ENCODE results near the gene MBOAT1. TPM values are rescaled to one million over a fixed set of nuclear protein-coding genes. Genes with fewer than 3 reads are reported as not detected.

MBOAT1 gene
- total and polyA plus RNA-seq, 2 of the 13 experiments (the other 11 are each of a cell fraction or from before 2014, with no cell fraction given) = not detected

DNA sequence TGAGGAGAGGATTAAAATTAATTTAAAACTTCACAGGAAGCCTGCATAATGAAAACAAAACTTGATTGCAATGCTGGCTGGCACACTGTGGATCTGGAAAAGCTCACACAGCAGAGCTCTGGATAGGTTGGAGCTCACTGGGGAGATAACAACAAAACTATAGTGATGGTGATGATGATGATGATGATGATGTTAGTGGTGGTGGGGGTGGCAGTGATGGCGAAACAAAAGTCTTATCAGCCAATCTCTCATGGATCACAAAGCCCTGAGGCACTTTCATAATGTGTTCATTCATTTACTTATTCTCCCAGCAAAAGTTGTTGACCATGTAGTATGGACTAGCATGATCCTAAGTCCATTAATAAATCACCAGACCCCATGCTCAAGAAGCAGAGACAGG is 152.0 kb downstream of the MBOAT1 start:
- peaks cover 0 to 6% of the 10 kb centered on the region in 2 experiments; a peak in 1 of 5 replicates for H3K27me3 ChIP-seq (ENCODE audit: control insufficient read depth in 1 of 2, insufficient read depth in 2 of 2, low read length in 2 of 2)
- no peaks in the 10 kb centered on the region for H3K79me2 ChIP-seq (ENCODE audit: insufficient read depth, low read length)
- intact Hi-C loops (cut with micrococcal nuclease; ENCODE audit: unreplicated experiment) = no loop called here
- no peak overlapping the region for H3K27ac ChIP-seq (ENCODE audit: extremely low read length, insufficient read depth, low read length)
- POLR2A ChIA-PET = no interaction called here
- H3K4me1 ChIP-seq (ENCODE audit: insufficient read depth, low read length) = no peaks in the 10 kb centered on the region
- no peaks in the 10 kb centered on the region for H4K20me1 ChIP-seq (ENCODE audit: insufficient read depth, low read length)
- CTCF ChIA-PET (ENCODE audit: low intra/inter-chr PET ratio, low total read pairs) = no interaction called here
- DNase-seq (ENCODE audit: low spot score) = no peak
- H3K4me2 ChIP-seq (ENCODE audit: low read depth, low read length) = no peak overlapping the region
- H3K9me3 ChIP-seq (ENCODE audit: low read length) = no peaks in the 10 kb centered on the region
- no peak overlapping the region for H2AFZ ChIP-seq (ENCODE audit: low read length)
- TF ChIP-seq, protein P1, sequence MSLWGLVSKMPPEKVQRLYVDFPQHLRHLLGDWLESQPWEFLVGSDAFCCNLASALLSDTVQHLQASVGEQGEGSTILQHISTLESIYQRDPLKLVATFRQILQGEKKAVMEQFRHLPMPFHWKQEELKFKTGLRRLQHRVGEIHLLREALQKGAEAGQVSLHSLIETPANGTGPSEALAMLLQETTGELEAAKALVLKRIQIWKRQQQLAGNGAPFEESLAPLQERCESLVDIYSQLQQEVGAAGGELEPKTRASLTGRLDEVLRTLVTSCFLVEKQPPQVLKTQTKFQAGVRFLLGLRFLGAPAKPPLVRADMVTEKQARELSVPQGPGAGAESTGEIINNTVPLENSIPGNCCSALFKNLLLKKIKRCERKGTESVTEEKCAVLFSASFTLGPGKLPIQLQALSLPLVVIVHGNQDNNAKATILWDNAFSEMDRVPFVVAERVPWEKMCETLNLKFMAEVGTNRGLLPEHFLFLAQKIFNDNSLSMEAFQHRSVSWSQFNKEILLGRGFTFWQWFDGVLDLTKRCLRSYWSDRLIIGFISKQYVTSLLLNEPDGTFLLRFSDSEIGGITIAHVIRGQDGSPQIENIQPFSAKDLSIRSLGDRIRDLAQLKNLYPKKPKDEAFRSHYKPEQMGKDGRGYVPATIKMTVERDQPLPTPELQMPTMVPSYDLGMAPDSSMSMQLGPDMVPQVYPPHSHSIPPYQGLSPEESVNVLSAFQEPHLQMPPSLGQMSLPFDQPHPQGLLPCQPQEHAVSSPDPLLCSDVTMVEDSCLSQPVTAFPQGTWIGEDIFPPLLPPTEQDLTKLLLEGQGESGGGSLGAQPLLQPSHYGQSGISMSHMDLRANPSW (CRISPR knock-in tag; IDR thresholded peaks at IDR 0.05; ENCODE audit: borderline replicate concordance) = no peak
- TF ChIP-seq CREB1 (IDR thresholded peaks at IDR 0.05) (peak; percentile 43; the same call in 1 of the 2 replicates), CREB1 (CRISPR knock-in tag; IDR thresholded peaks at IDR 0.05) (no peak), RORA (CRISPR knock-in tag; IDR thresholded peaks at IDR 0.05) (no peak)
- no peak overlapping the region for H3K4me3 ChIP-seq (replicated peaks in 1 of 3; ENCODE audit: insufficient read depth in 1 of 3, low read depth in 2 of 3, low read length in 3 of 3)
- no peak overlapping the region for H3K9ac ChIP-seq (ENCODE audit: insufficient read depth, low read depth, low read length)
- BruUV-seq (replicated peaks) = no TSS peak
- FAIRE-seq = no peak
- in situ Hi-C loops (cut with HindIII; ENCODE audit: extremely low pct_ligation_motif_present, low pct_unique_long_range_greater_than_20kb) = no loop called here
- 7% methylated on average over 1 of the region's 1 CpG for WGBS (ENCODE audit: low lambda C conversion rate)
- no peaks in the 10 kb centered on the region for H3K36me3 ChIP-seq (replicated peaks in 1 of 2; ENCODE audit: control insufficient read depth in 1 of 2, insufficient read depth in 2 of 2, low read length in 2 of 2)
- ATAC-seq = no peak

DNA sequence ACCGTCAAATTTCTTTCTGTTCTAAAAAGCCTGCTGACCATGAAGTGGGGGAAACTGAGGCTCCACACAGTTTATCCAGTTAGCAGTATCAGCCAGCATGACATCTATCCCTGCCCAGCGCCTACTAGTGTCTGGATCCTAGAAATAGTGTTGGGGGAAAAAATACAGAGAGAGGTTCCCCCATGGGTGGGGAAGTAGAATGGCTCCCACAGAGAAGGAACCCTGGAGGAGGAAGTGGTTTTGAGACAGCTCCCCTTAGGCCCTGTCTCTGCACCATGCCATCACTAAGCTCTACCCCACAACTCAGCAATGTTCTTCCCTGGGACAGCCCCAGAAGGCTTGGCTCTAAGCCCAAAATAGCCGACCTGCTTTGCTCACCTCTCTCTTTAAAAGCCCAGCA is 153.4 kb downstream of the MBOAT1 start:
- Histone ChIP-seq H4K20me1 (ENCODE audit: insufficient read depth, low read length) (no peaks in the 10 kb centered on the region), H2AFZ (ENCODE audit: low read length) (no peak overlapping the region), H3K4me1 (ENCODE audit: insufficient read depth, low read length) (no peaks in the 10 kb centered on the region), H3K36me3 (replicated peaks in 1 of 2; ENCODE audit: control insufficient read depth in 1 of 2, insufficient read depth in 2 of 2, low read length in 2 of 2) (no peaks in the 10 kb centered on the region), H3K4me2 (ENCODE audit: low read depth, low read length) (no peak overlapping the region), H3K9me3 (ENCODE audit: low read length) (no peaks in the 10 kb centered on the region), H3K27me3 (ENCODE audit: control insufficient read depth in 1 of 2, insufficient read depth in 2 of 2, low read length in 2 of 2) (peaks cover 0 to 6% of the 10 kb centered on the region in 2 experiments; a peak in 1 of 5 replicates), H3K9ac (ENCODE audit: insufficient read depth, low read depth, low read length) (no peak overlapping the region), H3K27ac (ENCODE audit: extremely low read length, insufficient read depth, low read length) (no peak overlapping the region), H3K79me2 (ENCODE audit: insufficient read depth, low read length) (no peaks in the 10 kb centered on the region), H3K4me3 (replicated peaks in 1 of 3; ENCODE audit: insufficient read depth in 1 of 3, low read depth in 2 of 3, low read length in 3 of 3) (no peak overlapping the region)
- DNase-seq (ENCODE audit: low spot score) (no peak), FAIRE-seq (no peak), ATAC-seq (no peak)
- in situ Hi-C loops (cut with HindIII; ENCODE audit: extremely low pct_ligation_motif_present, low pct_unique_long_range_greater_than_20kb) = loop anchor here (10.0 kb wide), 2 partner anchors 1064 to 1464 kb away; no protein-coding TSS in a partner anchor
- WGBS (ENCODE audit: low lambda C conversion rate) = 38% methylated on average over 3 of the region's 3 CpGs
- BruUV-seq (replicated peaks) = no TSS peak
- TF ChIP-seq XRCC5 (optimal IDR thresholded peaks at IDR 0.05; ENCODE audit: low read length) (no peak), SMAD1 (CRISPR knock-in tag; IDR thresholded peaks at IDR 0.05; ENCODE audit: borderline replicate concordance, low read depth) (no peak), HMG20A (CRISPR knock-in tag; IDR thresholded peaks at IDR 0.05; ENCODE audit: borderline replicate concordance) (no peak), ZNF563 (CRISPR knock-in tag; IDR thresholded peaks at IDR 0.05) (no peak), ZNF75D (CRISPR knock-in tag; IDR thresholded peaks at IDR 0.05; ENCODE audit: borderline replicate concordance) (no peak), U2AF1 (optimal IDR thresholded peaks at IDR 0.05; ENCODE audit: low read depth, low read length) (no peak), SMYD3 (CRISPR knock-in tag; IDR thresholded peaks at IDR 0.05) (no peak), ELF3 (CRISPR knock-in tag; IDR thresholded peaks at IDR 0.05) (no peak), ASH2L (IDR thresholded peaks at IDR 0.05; ENCODE audit: insufficient read length, low read depth, low read length) (no peak), ZNF792 (CRISPR knock-in tag; IDR thresholded peaks at IDR 0.05) (no peak), ZNF737 (CRISPR knock-in tag; IDR thresholded peaks at IDR 0.05; ENCODE audit: borderline replicate concordance) (no peak)
- intact Hi-C loops (cut with micrococcal nuclease; ENCODE audit: unreplicated experiment) = no loop called here
- ChIA-PET CTCF (ENCODE audit: low intra/inter-chr PET ratio, low total read pairs) (no interaction called here), POLR2A (no interaction called here)

Data from HepG2 (cell line).